Measurements from ENCODE around the gene IL15.
"Not testable (repeated sequence)": the region's sequence is repeated elsewhere in the genome, so short reads cannot be mapped to it uniquely, and the experiment has no call there.

IL15 gene

DNA sequence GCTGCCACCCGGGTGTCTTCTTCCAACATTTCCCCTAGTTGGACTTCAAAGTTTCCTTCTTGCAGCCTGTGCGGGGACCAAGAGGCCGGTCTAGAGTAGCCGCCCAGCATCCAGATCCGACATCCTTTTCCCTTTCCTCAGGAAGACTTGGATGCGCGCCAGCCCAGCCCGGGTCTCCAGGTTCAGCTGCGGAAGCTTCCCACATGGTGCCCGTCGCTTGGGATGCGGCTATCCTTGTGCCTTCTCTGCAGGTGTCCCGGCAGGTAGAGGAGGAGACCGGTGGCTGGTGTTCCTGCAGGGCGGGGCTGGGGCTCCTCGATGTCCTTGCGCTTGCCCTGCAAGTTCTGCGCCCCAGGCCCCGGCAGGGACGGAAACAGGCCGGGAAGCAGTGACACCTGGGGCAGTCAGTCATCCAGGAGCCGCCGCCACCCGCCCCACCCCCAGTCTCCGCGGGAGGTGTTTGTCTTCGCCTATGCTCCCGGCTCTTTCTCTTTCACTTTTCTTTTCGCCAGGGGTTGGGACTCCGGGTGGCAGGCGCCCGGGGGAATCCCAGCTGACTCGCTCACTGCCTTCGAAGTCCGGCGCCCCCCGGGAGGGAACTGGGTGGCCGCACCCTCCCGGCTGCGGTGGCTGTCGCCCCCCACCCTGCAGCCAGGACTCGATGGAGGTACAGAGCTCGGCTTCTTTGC lies at the start of gene IL15:
TSS of gene IL15 (plus strand) at position 502 of the 689 bp plus-strand sequence. CDS start 82,882 bp downstream, outside the sequence.
- in situ Hi-C loops (cut with HindIII; ENCODE audit: low sequenced_read_pairs): no loop called here

- in situ Hi-C loops (cut with HindIII; ENCODE audit: low sequenced_read_pairs): no loop called here
Measured at GRCh38 chr4:141587897-141588296, 48.5 kb upstream of the IL15 start.

DNA sequence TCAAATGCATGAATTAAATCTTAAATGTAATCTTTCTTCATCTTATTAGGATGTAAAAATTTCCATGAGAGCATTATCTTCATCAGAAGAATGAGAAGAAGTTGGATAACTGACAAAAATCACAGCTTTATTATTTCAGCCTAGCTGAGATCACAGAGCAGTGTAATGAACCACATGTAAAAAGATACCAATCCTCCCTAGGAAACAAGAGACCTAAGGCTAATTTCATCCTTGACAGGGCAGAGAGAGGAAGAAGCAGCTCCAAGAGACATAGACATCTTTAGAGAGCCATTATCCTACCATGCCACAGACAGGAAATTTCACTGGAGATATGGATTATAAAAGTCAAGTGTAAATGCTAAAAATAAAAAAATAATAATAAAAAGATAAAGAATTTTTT lies 40.9 kb upstream of the IL15 start:
- in situ Hi-C loops (cut with HindIII; ENCODE audit: low sequenced_read_pairs): no loop called here

- in situ Hi-C loops (cut with HindIII; ENCODE audit: low sequenced_read_pairs): no loop called here
Measured at GRCh38 chr4:141599853-141600252, 36.5 kb upstream of the IL15 start.

DNA sequence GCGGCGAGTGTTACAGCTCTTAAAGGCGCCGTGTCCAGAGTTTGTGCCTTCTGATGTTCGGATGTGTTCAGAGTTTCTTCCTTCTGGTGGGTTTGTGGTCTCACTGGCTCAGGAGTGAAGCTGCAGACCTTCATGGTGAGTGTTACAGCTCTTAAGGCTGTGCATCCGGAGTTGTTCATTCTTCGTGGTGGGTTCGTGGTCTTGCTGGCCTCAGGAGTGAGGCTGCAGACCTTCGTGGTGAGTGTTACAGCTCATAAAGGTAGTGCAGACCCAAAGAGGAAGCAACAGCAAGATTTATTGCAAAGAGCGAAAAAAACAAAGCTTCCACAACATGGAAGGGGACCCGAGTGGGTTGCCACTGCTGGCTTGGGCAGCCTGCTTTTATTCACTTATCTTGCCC lies 31.7 kb upstream of the IL15 start:
- in situ Hi-C loops (cut with HindIII; ENCODE audit: low sequenced_read_pairs): not testable (repeated sequence)

DNA sequence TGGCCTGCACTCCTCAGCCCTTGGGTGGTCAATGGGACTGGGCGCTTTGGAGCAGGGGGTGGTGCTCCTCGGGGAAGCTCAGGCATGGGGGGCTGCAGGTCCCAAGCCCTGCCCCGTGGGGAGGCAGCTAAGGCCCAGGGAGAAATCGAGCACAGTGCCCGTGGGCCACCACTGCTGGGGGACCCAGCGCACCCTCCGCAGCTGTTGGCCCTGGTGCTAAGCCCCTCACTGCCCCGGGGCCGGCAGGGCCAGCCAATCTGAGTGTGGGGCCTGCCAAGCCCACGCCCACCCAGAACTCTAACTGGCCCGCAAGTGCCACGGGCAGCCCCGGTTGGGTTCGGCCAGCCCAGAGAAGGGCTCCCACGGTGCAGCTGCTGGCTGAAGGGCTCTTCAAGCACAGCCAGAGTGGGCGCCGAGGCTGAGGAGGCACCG lies 30.9 kb upstream of the IL15 start:
- in situ Hi-C loops (cut with HindIII; ENCODE audit: low sequenced_read_pairs): no loop called here

GRCh38 chr4:141609243-141609642 lies 27.1 kb upstream of the IL15 start:
- in situ Hi-C loops (cut with HindIII; ENCODE audit: low sequenced_read_pairs): no loop called here

- in situ Hi-C loops (cut with HindIII; ENCODE audit: low sequenced_read_pairs): no loop called here
Measured at GRCh38 chr4:141610365-141610764, 26.0 kb upstream of the IL15 start.

- in situ Hi-C loops (cut with HindIII; ENCODE audit: low sequenced_read_pairs): no loop called here
Measured at GRCh38 chr4:141614878-141615586, 21.4 kb upstream of the IL15 start.

DNA sequence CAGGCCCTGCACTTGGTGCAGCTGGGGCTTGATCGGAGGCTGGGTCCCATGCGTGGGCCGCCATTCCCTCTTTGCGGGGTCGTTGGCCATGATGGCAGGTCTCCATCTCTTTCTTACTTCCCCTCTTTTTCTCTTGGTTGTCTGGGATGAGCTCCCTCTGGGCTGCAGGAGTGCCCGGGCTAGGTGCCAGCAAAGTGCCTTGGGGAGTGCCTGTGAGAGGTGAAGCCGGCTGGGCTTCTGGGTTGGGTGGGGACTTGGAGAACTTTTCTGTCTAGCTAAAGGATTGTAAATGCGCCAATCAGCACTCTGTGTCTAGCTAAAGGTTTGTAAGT lies 20.8 kb upstream of the IL15 start:
- in situ Hi-C loops (cut with HindIII; ENCODE audit: low sequenced_read_pairs): not testable (repeated sequence)

- in situ Hi-C loops (cut with HindIII; ENCODE audit: low sequenced_read_pairs): no loop called here
Measured at GRCh38 chr4:141620715-141621114, 15.7 kb upstream of the IL15 start.

DNA sequence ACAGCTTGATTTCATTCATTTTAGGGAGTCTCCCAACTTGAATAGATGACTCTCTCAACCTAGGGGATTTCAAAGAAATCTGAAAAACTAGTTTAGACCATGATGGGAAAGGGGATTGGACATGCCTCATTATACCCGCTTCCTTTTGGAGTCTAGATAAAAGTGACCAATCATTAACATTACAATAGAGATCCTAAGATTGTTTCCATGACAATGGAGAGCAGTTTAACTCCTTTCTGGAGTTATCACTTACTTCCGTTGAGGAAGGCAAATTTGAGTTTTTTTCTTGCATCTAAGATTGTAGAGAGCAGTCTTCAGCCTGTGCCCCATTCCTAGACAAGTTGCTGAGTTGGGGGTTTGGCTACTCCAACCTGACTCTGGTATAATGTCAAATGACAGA lies 11.4 kb upstream of the IL15 start:
- in situ Hi-C loops (cut with HindIII; ENCODE audit: low sequenced_read_pairs): no loop called here

- in situ Hi-C loops (cut with HindIII; ENCODE audit: low sequenced_read_pairs): no loop called here
Measured at GRCh38 chr4:141630854-141631253, 5.5 kb upstream of the IL15 start.

- in situ Hi-C loops (cut with HindIII; ENCODE audit: low sequenced_read_pairs): no loop called here
Measured at GRCh38 chr4:141635736-141636081, 674 bp upstream of the IL15 start.

DNA sequence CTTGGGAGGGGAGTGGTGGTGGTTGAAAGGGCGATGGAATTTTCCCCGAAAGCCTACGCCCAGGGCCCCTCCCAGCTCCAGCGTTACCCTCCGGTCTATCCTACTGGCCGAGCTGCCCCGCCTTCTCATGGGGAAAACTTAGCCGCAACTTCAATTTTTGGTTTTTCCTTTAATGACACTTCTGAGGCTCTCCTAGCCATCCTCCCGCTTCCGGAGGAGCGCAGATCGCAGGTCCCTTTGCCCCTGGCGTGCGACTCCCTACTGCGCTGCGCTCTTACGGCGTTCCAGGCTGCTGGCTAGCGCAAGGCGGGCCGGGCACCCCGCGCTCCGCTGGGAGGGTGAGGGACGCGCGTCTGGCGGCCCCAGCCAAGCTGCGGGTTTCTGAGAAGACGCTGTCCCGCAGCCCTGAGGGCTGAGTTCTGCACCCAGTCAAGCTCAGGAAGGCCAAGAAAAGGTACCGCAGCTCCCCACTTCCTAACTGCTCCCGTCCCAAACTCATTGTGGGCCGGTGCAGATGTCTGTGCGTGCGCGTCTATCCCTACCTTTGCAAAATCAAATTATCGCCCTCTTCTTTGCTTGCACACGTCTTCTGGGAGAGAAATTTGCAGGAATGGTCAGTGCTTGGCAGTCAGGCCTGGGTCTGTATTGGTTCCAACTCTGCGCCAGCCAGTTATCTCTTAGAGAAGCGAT lies 533 bp downstream of the IL15 start:
- in situ Hi-C loops (cut with HindIII; ENCODE audit: low sequenced_read_pairs): no loop called here

DNA sequence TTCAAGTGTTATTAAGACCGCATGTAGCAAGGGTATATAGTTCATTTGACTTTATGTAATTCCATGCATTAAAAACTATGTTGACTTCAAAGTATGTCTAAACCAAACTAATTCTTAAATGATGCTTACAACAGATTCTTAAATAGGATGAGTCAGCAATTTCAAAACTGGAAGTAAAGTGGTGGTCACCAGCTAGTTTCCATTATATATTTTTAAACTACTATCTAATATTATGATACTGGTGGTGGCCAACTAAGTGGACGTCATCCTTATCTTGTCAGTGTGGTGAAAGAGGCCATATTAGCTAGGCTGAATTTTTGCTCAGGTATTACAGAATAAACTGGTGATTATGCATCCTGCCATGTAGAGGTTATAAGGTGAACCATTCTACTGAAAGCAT lies 1.2 kb downstream of the IL15 start:
- in situ Hi-C loops (cut with HindIII; ENCODE audit: low sequenced_read_pairs): no loop called here

DNA sequence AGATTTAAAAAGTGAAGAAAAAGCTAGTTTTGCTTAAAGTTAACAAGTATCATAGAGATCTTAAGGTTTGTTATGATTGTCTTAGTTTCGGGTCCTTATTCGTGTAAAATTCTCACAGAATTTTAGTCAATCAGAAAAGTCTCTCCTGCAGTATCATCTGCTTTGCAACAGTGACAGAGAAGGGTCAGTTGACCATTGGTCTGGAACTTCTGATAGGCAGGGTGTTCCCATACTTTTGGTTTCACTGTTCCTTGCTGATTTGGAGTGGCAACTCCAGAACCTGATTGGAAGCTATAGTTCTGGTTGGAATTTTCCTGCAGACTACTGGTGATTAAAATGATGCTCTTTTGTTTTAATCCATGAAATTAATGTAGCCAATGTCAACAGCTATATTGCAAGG lies 1.8 kb downstream of the IL15 start:
- in situ Hi-C loops (cut with HindIII; ENCODE audit: low sequenced_read_pairs): no loop called here

- in situ Hi-C loops (cut with HindIII; ENCODE audit: low sequenced_read_pairs): no loop called here
Measured at GRCh38 chr4:141640696-141641095, 4.3 kb downstream of the IL15 start.

DNA sequence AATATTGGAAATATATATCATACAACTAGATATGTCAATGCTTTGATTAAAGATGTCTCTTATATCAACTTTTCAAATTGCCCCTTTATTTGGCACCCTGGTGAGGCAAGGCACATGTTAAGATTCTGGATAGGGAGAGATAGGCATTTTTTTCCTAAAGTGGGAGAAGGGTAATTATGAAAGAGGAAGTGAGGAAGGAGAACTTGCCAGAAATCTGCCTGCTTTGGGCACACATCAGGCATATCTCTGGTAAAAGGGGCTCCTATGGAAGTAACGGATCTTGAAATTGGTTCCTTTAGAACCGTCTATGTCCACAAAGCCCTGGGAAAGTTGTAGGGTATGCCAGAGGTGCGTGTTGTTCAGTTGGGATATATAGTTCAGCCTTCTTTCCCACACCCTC lies 5.7 kb downstream of the IL15 start:
- in situ Hi-C loops (cut with HindIII; ENCODE audit: low sequenced_read_pairs): no loop called here

DNA sequence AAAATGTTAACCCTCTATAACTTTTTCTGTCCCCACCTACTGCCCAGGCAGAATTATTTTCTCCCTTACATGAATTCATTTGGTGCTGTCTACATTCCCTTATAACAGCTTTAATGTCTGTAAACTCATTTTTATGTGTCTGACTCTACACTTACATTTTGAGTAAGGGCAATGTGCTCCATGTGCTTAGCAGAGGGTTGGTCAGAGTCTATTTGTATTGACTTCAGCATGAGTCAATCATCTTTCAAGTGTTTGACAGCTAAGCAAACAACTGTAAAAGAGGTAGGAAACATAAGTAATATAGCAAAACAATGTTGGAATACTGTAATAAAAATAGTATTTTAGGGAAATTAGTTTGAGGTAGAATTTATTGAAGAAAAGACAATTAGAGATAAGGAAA lies 6.3 kb downstream of the IL15 start:
- in situ Hi-C loops (cut with HindIII; ENCODE audit: low sequenced_read_pairs): no loop called here

GRCh38 chr4:141643557-141643956 lies 7.2 kb downstream of the IL15 start:
- in situ Hi-C loops (cut with HindIII; ENCODE audit: low sequenced_read_pairs): no loop called here

- in situ Hi-C loops (cut with HindIII; ENCODE audit: low sequenced_read_pairs): no loop called here
Measured at GRCh38 chr4:141645611-141646340, 9.4 kb downstream of the IL15 start.
